M059J (cell line): ENCODE data around the gene JCHAIN. TPM values are rescaled to one million over a fixed set of nuclear protein-coding genes. Genes with fewer than 3 reads are reported as not detected.
A peak's percentile ranks its signal among the peaks of the same experiment; 100 is the strongest.
"Not testable (repeated sequence)": the region's sequence is repeated elsewhere in the genome, so short reads cannot be mapped to it uniquely, and the experiment has no call there.

Source experiments
- DNase-seq: peaks from one replicate; pipeline ENCODE4 v3.0.0-alpha.2; 2012; ENCODE audit warnings: low read depth
- total RNA-seq: library from RNA; depleted of rRNA; stranded (reverse); fragments of >200 nt; shearing (Covaris generic); gene quantifications from 2 replicates; pipeline ENCODE4 v1.2.3, GENCODE V29; 2014; rRNA removed

Gene JCHAIN
- 0.12 and 0.91 TPM in 2 replicates for total RNA-seq

- peak; percentile 20 for DNase-seq
Observed at GRCh38 chr4:70666369-70666768, at the start of gene JCHAIN. Gene JCHAIN (minus strand): TSS chr4:70666508. CDS start chr4:70666490, 18 bp downstream.

GRCh38 chr4:70715097-70715496 is 48.8 kb upstream of the JCHAIN start:
- DNase-seq: no peak

GRCh38 chr4:70714079-70714887 is 48.0 kb upstream of the JCHAIN start:
- no peak for DNase-seq

GRCh38 chr4:70713453-70714078 is 47.3 kb upstream of the JCHAIN start:
- no peak for DNase-seq

GRCh38 chr4:70712604-70713452 is 46.5 kb upstream of the JCHAIN start:
- DNase-seq: no peak

GRCh38 chr4:70712150-70712549 is 45.8 kb upstream of the JCHAIN start:
- DNase-seq: no peak

- no peak for DNase-seq
Observed at GRCh38 chr4:70711599-70711998, 45.3 kb upstream of the JCHAIN start.

- DNase-seq: peak; percentile 44
Observed at GRCh38 chr4:70709611-70710205, 43.4 kb upstream of the JCHAIN start.

- DNase-seq: peak; percentile 15
Observed at GRCh38 chr4:70706516-70706915, 40.2 kb upstream of the JCHAIN start.

- DNase-seq: peak; percentile 37
Observed at GRCh38 chr4:70706044-70706461, 39.7 kb upstream of the JCHAIN start.

GRCh38 chr4:70705183-70706043 is 39.1 kb upstream of the JCHAIN start:
- peak; percentile 85 for DNase-seq

GRCh38 chr4:70704931-70705182 is 38.5 kb upstream of the JCHAIN start:
- DNase-seq: no peak

- DNase-seq: peak; percentile 71
Observed at GRCh38 chr4:70704215-70704930, 38.1 kb upstream of the JCHAIN start.

GRCh38 chr4:70703619-70704214 is 37.4 kb upstream of the JCHAIN start:
- DNase-seq: peak; percentile 47

- DNase-seq: not testable (repeated sequence)
Observed at GRCh38 chr4:70702592-70702991, 36.3 kb upstream of the JCHAIN start.

GRCh38 chr4:70701271-70701670 is 35.0 kb upstream of the JCHAIN start:
- no peak for DNase-seq

- no peak for DNase-seq
Observed at GRCh38 chr4:70700712-70701111, 34.4 kb upstream of the JCHAIN start.

- DNase-seq: peak; percentile 32
Observed at GRCh38 chr4:70698435-70698834, 32.1 kb upstream of the JCHAIN start.

- DNase-seq: not testable (repeated sequence)
Observed at GRCh38 chr4:70694633-70695032, 28.3 kb upstream of the JCHAIN start.

- DNase-seq: no peak
Observed at GRCh38 chr4:70691661-70692060, 25.4 kb upstream of the JCHAIN start.
